Measurements from ENCODE around the gene ARID2.

The ARID2 gene

GRCh38 chr12:45833401-45833800 lies 103.9 kb downstream of the ARID2 start:
- H3K4me3 ChIP-seq (ENCODE audit: low read length) = no peak overlapping the region
- DNase-seq (ENCODE audit: low read depth) = no peak
- TF ChIP-seq, protein P1, sequence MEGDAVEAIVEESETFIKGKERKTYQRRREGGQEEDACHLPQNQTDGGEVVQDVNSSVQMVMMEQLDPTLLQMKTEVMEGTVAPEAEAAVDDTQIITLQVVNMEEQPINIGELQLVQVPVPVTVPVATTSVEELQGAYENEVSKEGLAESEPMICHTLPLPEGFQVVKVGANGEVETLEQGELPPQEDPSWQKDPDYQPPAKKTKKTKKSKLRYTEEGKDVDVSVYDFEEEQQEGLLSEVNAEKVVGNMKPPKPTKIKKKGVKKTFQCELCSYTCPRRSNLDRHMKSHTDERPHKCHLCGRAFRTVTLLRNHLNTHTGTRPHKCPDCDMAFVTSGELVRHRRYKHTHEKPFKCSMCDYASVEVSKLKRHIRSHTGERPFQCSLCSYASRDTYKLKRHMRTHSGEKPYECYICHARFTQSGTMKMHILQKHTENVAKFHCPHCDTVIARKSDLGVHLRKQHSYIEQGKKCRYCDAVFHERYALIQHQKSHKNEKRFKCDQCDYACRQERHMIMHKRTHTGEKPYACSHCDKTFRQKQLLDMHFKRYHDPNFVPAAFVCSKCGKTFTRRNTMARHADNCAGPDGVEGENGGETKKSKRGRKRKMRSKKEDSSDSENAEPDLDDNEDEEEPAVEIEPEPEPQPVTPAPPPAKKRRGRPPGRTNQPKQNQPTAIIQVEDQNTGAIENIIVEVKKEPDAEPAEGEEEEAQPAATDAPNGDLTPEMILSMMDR (IDR thresholded peaks at IDR 0.05; ENCODE audit: insufficient read depth, low read depth, low read length, missing control alignments) = no peak

DNA sequence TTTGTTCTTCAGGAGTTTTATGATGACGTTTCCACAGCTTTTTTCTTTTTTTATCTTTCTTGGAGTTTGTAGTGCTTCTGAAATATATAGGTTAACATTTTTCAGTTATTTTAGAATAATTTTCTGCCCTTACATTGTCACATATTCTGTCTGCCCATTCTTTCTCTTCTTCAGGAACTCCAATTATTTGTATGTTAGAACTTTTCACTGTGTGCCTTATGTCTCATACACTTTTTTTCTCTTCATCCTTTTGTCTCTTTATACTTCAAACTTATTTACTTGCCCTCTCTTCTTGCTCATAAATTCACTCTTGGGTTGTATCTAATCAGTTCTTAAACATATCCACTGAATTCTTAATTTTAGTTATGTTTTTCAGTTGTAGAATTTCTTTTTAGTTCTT lies 105.3 kb downstream of the ARID2 start:
- TF ChIP-seq, protein P1 (IDR thresholded peaks at IDR 0.05; ENCODE audit: insufficient read depth, low read depth, low read length, missing control alignments) = no peak
- no peak for DNase-seq (ENCODE audit: low read depth)
- H3K4me3 ChIP-seq (ENCODE audit: low read length) = no peak overlapping the region

- DNase-seq (ENCODE audit: low read depth) = no peak
- H3K4me3 ChIP-seq (ENCODE audit: low read length) = no peak overlapping the region
- TF ChIP-seq, protein P1 (IDR thresholded peaks at IDR 0.05; ENCODE audit: insufficient read depth, low read depth, low read length, missing control alignments) = no peak
Observed at GRCh38 chr12:45839917-45840316, 110.4 kb downstream of the ARID2 start.

GRCh38 chr12:45849289-45849688 lies 119.8 kb downstream of the ARID2 start:
- TF ChIP-seq, protein P1 (IDR thresholded peaks at IDR 0.05; ENCODE audit: insufficient read depth, low read depth, low read length, missing control alignments) = no peak
- DNase-seq (ENCODE audit: low read depth) = no peak

DNA sequence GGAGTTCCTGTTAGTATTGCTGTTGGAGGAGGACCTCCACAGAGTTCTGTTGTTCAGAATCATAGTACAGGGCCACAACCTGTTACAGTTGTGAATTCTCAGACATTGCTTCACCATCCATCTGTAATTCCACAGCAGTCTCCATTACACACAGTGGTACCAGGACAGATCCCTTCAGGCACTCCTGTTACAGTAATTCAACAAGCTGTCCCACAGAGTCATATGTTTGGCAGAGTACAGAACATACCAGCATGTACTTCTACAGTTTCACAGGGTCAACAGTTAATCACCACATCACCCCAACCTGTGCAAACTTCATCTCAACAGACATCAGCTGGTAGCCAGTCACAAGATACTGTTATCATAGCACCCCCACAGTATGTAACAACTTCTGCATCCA lies 120.8 kb downstream of the ARID2 start:
- no peak overlapping the region for H3K4me3 ChIP-seq (ENCODE audit: low read length)
- DNase-seq (ENCODE audit: low read depth) = no peak
- TF ChIP-seq, protein P1 (IDR thresholded peaks at IDR 0.05; ENCODE audit: insufficient read depth, low read depth, low read length, missing control alignments) = no peak

More at GRCh38 chr12:45849289-45849688, 119.8 kb downstream of the ARID2 start:
- H3K4me3 ChIP-seq (ENCODE audit: low read length) = no peak overlapping the region

GRCh38 chr12:45852508-45852907 lies 123.0 kb downstream of the ARID2 start:
- DNase-seq (ENCODE audit: low read depth) = no peak
- TF ChIP-seq, protein P1 (IDR thresholded peaks at IDR 0.05; ENCODE audit: insufficient read depth, low read depth, low read length, missing control alignments) = no peak
- H3K4me3 ChIP-seq (ENCODE audit: low read length) = no peak overlapping the region

GRCh38 chr12:45853550-45853949 lies 124.0 kb downstream of the ARID2 start:
- TF ChIP-seq, protein P1 (IDR thresholded peaks at IDR 0.05; ENCODE audit: insufficient read depth, low read depth, low read length, missing control alignments) = no peak
- no peak for DNase-seq (ENCODE audit: low read depth)
- no peak overlapping the region for H3K4me3 ChIP-seq (ENCODE audit: low read length)

Data from epithelial cell of esophagus (primary cell).